ENCODE measurements around the gene CD44.

Gene CD44

GRCh38 chr11:35122308-35122707 lies 16.7 kb upstream of the CD44 start:
- Histone ChIP-seq H4K20me1 (ENCODE audit: insufficient read depth, low read length) (no peaks in the 10 kb centered on the region), H3K27ac (ENCODE audit: low read length) (peak overlapping the region; percentile 91), H3K79me2 (ENCODE audit: low read length) (peaks cover 5% of the 10 kb centered on the region; the same call in 1 of the 2 replicates), H3K27me3 (ENCODE audit: low read depth, low read length) (no peaks in the 10 kb centered on the region), H3K36me3 (replicated peaks; ENCODE audit: low read depth, low read length) (no peaks in the 10 kb centered on the region), H3K9ac (ENCODE audit: low read length) (peak overlapping the region; percentile 24), H2AFZ (ENCODE audit: low read depth, low read length) (no peak overlapping the region), H3K4me2 (ENCODE audit: low read length) (peak overlapping the region; percentile 48), H3K4me1 (ENCODE audit: low read length) (peaks cover 96% of the 10 kb centered on the region), H3K4me3 (ENCODE audit: low read length) (peak overlapping the region; percentile 30; the same call in 1 of the 2 replicates), H3K9me3 (ENCODE audit: insufficient read depth, low read length) (no peaks in the 10 kb centered on the region)
- TF ChIP-seq CTCF (IDR thresholded peaks at IDR 0.05; ENCODE audit: low read depth, low read length) (no peak), EZH2phosphoT487 (IDR thresholded peaks at IDR 0.05; ENCODE audit: low read depth) (no peak)

GRCh38 chr11:35126000-35126878 lies 12.7 kb upstream of the CD44 start:
- no peaks in the 10 kb centered on the region for H3K9me3 ChIP-seq (ENCODE audit: insufficient read depth, low read length)
- no peak overlapping the region for H2AFZ ChIP-seq (ENCODE audit: low read depth, low read length)
- peak overlapping the region; percentile 79 for H3K4me2 ChIP-seq (ENCODE audit: low read length)
- no peaks in the 10 kb centered on the region for H3K27me3 ChIP-seq (ENCODE audit: low read depth, low read length)
- peak overlapping the region; percentile 95 for H3K27ac ChIP-seq (ENCODE audit: low read length)
- peaks cover 8% of the 10 kb centered on the region; the same call in 1 of the 2 replicates for H3K79me2 ChIP-seq (ENCODE audit: low read length)
- H3K4me1 ChIP-seq (ENCODE audit: low read length) = peaks cover 95% of the 10 kb centered on the region
- H3K9ac ChIP-seq (ENCODE audit: low read length) = peak overlapping the region; percentile 80
- H4K20me1 ChIP-seq (ENCODE audit: insufficient read depth, low read length) = no peaks in the 10 kb centered on the region
- peak overlapping the region; percentile 61 for H3K4me3 ChIP-seq (ENCODE audit: low read length)
- H3K36me3 ChIP-seq (replicated peaks; ENCODE audit: low read depth, low read length) = no peaks in the 10 kb centered on the region
- TF ChIP-seq CTCF (IDR thresholded peaks at IDR 0.05; ENCODE audit: low read depth, low read length) (no peak; the same call in 1 of the 2 replicates), EZH2phosphoT487 (IDR thresholded peaks at IDR 0.05; ENCODE audit: low read depth) (no peak)

- no peaks in the 10 kb centered on the region for H4K20me1 ChIP-seq (ENCODE audit: insufficient read depth, low read length)
- H3K79me2 ChIP-seq (ENCODE audit: low read length) = peaks cover 10% of the 10 kb centered on the region; the same call in 1 of the 2 replicates
- no peaks in the 10 kb centered on the region for H3K27me3 ChIP-seq (ENCODE audit: low read depth, low read length)
- no peak overlapping the region for H2AFZ ChIP-seq (ENCODE audit: low read depth, low read length)
- no peaks in the 10 kb centered on the region for H3K9me3 ChIP-seq (ENCODE audit: insufficient read depth, low read length)
- no peaks in the 10 kb centered on the region for H3K36me3 ChIP-seq (replicated peaks; ENCODE audit: low read depth, low read length)
- H3K4me1 ChIP-seq (ENCODE audit: low read length) = peaks cover 95% of the 10 kb centered on the region
- no peak for TF ChIP-seq CTCF (IDR thresholded peaks at IDR 0.05; ENCODE audit: low read depth, low read length)
- TF ChIP-seq EZH2phosphoT487 (IDR thresholded peaks at IDR 0.05; ENCODE audit: low read depth) = no peak
- H3K4me2 ChIP-seq (ENCODE audit: low read length) = peak overlapping the region; percentile 79
- peak overlapping the region; percentile 61 for H3K4me3 ChIP-seq (ENCODE audit: low read length)
- H3K27ac ChIP-seq (ENCODE audit: low read length) = peak overlapping the region; percentile 95
- peak overlapping the region; percentile 76 for H3K9ac ChIP-seq (ENCODE audit: low read length)
Measured at GRCh38 chr11:35126879-35127581, 11.9 kb upstream of the CD44 start.

GRCh38 chr11:35127619-35128018 lies 11.4 kb upstream of the CD44 start:
- H4K20me1 ChIP-seq (ENCODE audit: insufficient read depth, low read length) = no peaks in the 10 kb centered on the region
- no peak overlapping the region for H2AFZ ChIP-seq (ENCODE audit: low read depth, low read length)
- H3K27me3 ChIP-seq (ENCODE audit: low read depth, low read length) = no peaks in the 10 kb centered on the region
- no peaks in the 10 kb centered on the region for H3K9me3 ChIP-seq (ENCODE audit: insufficient read depth, low read length)
- peak overlapping the region; percentile 95 for H3K27ac ChIP-seq (ENCODE audit: low read length)
- peak overlapping the region; percentile 76 for H3K9ac ChIP-seq (ENCODE audit: low read length)
- H3K4me2 ChIP-seq (ENCODE audit: low read length) = peak overlapping the region; percentile 79
- no peak for TF ChIP-seq EZH2phosphoT487 (IDR thresholded peaks at IDR 0.05; ENCODE audit: low read depth)
- TF ChIP-seq CTCF (IDR thresholded peaks at IDR 0.05; ENCODE audit: low read depth, low read length) = no peak
- H3K4me3 ChIP-seq (ENCODE audit: low read length) = peak overlapping the region; percentile 61
- no peaks in the 10 kb centered on the region for H3K36me3 ChIP-seq (replicated peaks; ENCODE audit: low read depth, low read length)
- H3K4me1 ChIP-seq (ENCODE audit: low read length) = peaks cover 95% of the 10 kb centered on the region
- peaks cover 16% of the 10 kb centered on the region for H3K79me2 ChIP-seq (ENCODE audit: low read length)
